Thyroid gland (tissue), 4 donors: ENCODE measurements around the gene MYLIP.

Experiments
- POLR2A ChIP-seq, 2 donors: fragments of 450-650 bp; IDR thresholded peaks; one replicate each; pipeline ENCODE4 v1.6.1; 2017; ENCODE audit warnings: antibody characterized with exemption in 2 of 2, mild to moderate bottlenecking in 2 of 2, moderate library complexity in 1 of 2
- TF ChIP-seq, protein P1 (sequence below), 6 experiments: fragments of 200-600 bp in 3 of 6; fragments of 450-650 bp in 3 of 6; sonication (generic) in 3 of 6; IDR thresholded peaks; one replicate each; pipeline ENCODE4 v1.5.1; 2016 to 2019; ENCODE audit warnings: antibody characterized with exemption in 6 of 6, mild to moderate bottlenecking in 2 of 6, inconsistent platforms in 1 of 6, moderate library complexity in 1 of 6

DNA sequence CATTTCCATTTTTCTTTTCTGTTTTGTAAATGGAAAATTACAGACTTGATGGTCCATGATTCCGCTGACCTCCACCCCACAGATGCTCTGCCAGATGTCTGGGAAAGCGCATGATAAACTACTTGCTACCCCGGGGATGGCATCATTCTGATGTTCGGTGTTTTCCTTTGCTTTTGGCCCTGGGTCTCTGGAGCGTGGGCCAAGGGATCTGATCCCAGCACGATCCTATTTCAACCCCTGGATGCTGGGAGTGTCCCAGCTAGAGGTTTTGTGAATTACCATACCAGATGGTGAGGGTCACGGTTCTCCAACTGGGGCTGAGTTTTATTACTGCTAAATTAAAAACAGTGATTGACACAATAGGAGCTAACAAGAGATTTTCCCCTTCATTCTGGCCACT lies 25.2 kb upstream of the MYLIP start:
- TF ChIP-seq, protein P1, sequence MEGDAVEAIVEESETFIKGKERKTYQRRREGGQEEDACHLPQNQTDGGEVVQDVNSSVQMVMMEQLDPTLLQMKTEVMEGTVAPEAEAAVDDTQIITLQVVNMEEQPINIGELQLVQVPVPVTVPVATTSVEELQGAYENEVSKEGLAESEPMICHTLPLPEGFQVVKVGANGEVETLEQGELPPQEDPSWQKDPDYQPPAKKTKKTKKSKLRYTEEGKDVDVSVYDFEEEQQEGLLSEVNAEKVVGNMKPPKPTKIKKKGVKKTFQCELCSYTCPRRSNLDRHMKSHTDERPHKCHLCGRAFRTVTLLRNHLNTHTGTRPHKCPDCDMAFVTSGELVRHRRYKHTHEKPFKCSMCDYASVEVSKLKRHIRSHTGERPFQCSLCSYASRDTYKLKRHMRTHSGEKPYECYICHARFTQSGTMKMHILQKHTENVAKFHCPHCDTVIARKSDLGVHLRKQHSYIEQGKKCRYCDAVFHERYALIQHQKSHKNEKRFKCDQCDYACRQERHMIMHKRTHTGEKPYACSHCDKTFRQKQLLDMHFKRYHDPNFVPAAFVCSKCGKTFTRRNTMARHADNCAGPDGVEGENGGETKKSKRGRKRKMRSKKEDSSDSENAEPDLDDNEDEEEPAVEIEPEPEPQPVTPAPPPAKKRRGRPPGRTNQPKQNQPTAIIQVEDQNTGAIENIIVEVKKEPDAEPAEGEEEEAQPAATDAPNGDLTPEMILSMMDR (IDR thresholded peaks at IDR 0.05) = no peak
- TF ChIP-seq POLR2A (IDR thresholded peaks at IDR 0.05) = no peak
